Duodenal mucosa (tissue), 2 donors: ENCODE measurements around the gene UAP1L1.
A peak's percentile ranks its signal among the peaks of the same experiment; 100 is the strongest.

Experiments
- H3K27ac ChIP-seq: one replicate; pipeline ENCODE4 v1.7.0; 2013; ENCODE audit warnings: low read depth, low read length
- H3K27me3 ChIP-seq, 2 donors: one replicate each; pipeline ENCODE4 v1.7.0; 2013; ENCODE audit warnings: low read length in 2 of 2, control low read depth in 1 of 2; ENCODE audit not compliant: insufficient read depth in 2 of 2, control insufficient read depth in 1 of 2
- H3K36me3 ChIP-seq, 2 donors: one replicate each; pipeline ENCODE4 v1.7.0; 2013; ENCODE audit warnings: low read length in 2 of 2, control low read depth in 1 of 2; ENCODE audit not compliant: insufficient read depth in 2 of 2, control insufficient read depth in 1 of 2
- H3K4me1 ChIP-seq, 2 donors: one replicate each; pipeline ENCODE4 v1.7.0; 2013; ENCODE audit warnings: low read length in 2 of 2, control low read depth in 1 of 2; ENCODE audit not compliant: insufficient read depth in 2 of 2, control insufficient read depth in 1 of 2
- H3K4me3 ChIP-seq, 2 donors: one replicate each; pipeline ENCODE4 v1.7.0; 2013; ENCODE audit warnings: low read length in 2 of 2, low read depth in 1 of 2
- H3K9ac ChIP-seq, 2 donors: one replicate each; pipeline ENCODE4 v1.7.0; 2013; ENCODE audit warnings: low read length in 2 of 2, low read depth in 1 of 2
- H3K9me3 ChIP-seq, 2 donors: one replicate each; pipeline ENCODE4 v1.7.0; 2013; ENCODE audit warnings: low read length in 2 of 2, control low read depth in 1 of 2; ENCODE audit not compliant: control insufficient read depth in 1 of 2

Gene UAP1L1

GRCh38 chr9:137086531-137087408, 9.5 kb downstream of the UAP1L1 start, which contains the start of gene MAN1B1:
Gene MAN1B1, plus strand, starts transcription at chr9:137086985. Its CDS starts 15 bp downstream, at chr9:137087000.
- peak within 1 kb of the TSS; percentile 89 for H3K27ac ChIP-seq
- H3K36me3 ChIP-seq = peaks cover 5 to 23% of the 10 kb centered on the region in 2 donors

GRCh38 chr9:137087409-137087925, 10.2 kb downstream of the UAP1L1 start:
- peaks cover 4 to 24% of the 10 kb centered on the region in 2 donors for H3K36me3 ChIP-seq
- H3K4me1 ChIP-seq = peaks cover 18 to 25% of the 10 kb centered on the region in 2 donors
- H3K27ac ChIP-seq = peak overlapping the region; percentile 89
- H3K27me3 ChIP-seq = no peaks in the 10 kb centered on the region
- peak overlapping the region; percentile 72 to 79 for H3K4me3 ChIP-seq
- no peaks in the 10 kb centered on the region for H3K9me3 ChIP-seq
- H3K9ac ChIP-seq = peak overlapping the region; percentile 83 to 84

More at GRCh38 chr9:137086531-137087408, 9.5 kb downstream of the UAP1L1 start, which contains the start of gene MAN1B1:
- Histone ChIP-seq H3K9ac (peak within 1 kb of the TSS; percentile 83 to 84), H3K27me3 (no peaks in the 10 kb centered on the region), H3K4me1 (peaks cover 18 to 25% of the 10 kb centered on the region in 2 donors), H3K9me3 (no peaks in the 10 kb centered on the region), H3K4me3 (peak within 1 kb of the TSS; percentile 72 to 79)

- Histone ChIP-seq H3K36me3 (peaks cover 4 to 24% of the 10 kb centered on the region in 2 donors), H3K9me3 (no peaks in the 10 kb centered on the region), H3K27me3 (no peaks in the 10 kb centered on the region), H3K4me1 (peaks cover 16 to 25% of the 10 kb centered on the region in 2 donors), H3K27ac (no peak overlapping the region), H3K4me3 (peak overlapping the region in 1 of 2 donors; percentile 72), H3K9ac (peak overlapping the region in 1 of 2 donors; percentile 84)
Observed at GRCh38 chr9:137088121-137088520, 10.8 kb downstream of the UAP1L1 start.

- H3K4me3 ChIP-seq = no peak overlapping the region
- no peaks in the 10 kb centered on the region for H3K27me3 ChIP-seq
- H3K4me1 ChIP-seq = peaks cover 14 to 21% of the 10 kb centered on the region in 2 donors
- no peak overlapping the region for H3K9ac ChIP-seq
- no peak overlapping the region for H3K27ac ChIP-seq
- no peaks in the 10 kb centered on the region for H3K9me3 ChIP-seq
- peaks cover 4 to 26% of the 10 kb centered on the region in 2 donors for H3K36me3 ChIP-seq
Observed at GRCh38 chr9:137089232-137089947, 12.1 kb downstream of the UAP1L1 start.

GRCh38 chr9:137095664-137096517, 18.6 kb downstream of the UAP1L1 start:
- peak overlapping the region; percentile 9 to 25 for H3K9ac ChIP-seq
- H3K9me3 ChIP-seq = no peaks in the 10 kb centered on the region
- H3K4me1 ChIP-seq = peaks cover 0 to 10% of the 10 kb centered on the region in 2 donors
- peak overlapping the region; percentile 34 to 61 for H3K4me3 ChIP-seq
- no peaks in the 10 kb centered on the region for H3K27me3 ChIP-seq
- H3K36me3 ChIP-seq = peaks cover 21 to 57% of the 10 kb centered on the region in 2 donors
- peak overlapping the region; percentile 21 for H3K27ac ChIP-seq

- H3K36me3 ChIP-seq = peaks cover 30 to 65% of the 10 kb centered on the region in 2 donors
- H3K9ac ChIP-seq = no peak overlapping the region
- peaks cover 0 to 2% of the 10 kb centered on the region in 2 donors for H3K9me3 ChIP-seq
- no peak overlapping the region for H3K4me3 ChIP-seq
- H3K4me1 ChIP-seq = peaks cover 0 to 10% of the 10 kb centered on the region in 2 donors
- H3K27me3 ChIP-seq = no peaks in the 10 kb centered on the region
- no peak overlapping the region for H3K27ac ChIP-seq
Observed at GRCh38 chr9:137096785-137097546, 19.6 kb downstream of the UAP1L1 start.

- Histone ChIP-seq H3K27me3 (no peaks in the 10 kb centered on the region), H3K36me3 (peaks cover 39 to 69% of the 10 kb centered on the region in 2 donors), H3K4me3 (no peak overlapping the region), H3K27ac (no peak overlapping the region), H3K9ac (no peak overlapping the region), H3K4me1 (peaks cover 0 to 10% of the 10 kb centered on the region in 2 donors), H3K9me3 (peaks cover 0 to 11% of the 10 kb centered on the region in 2 donors)
Observed at GRCh38 chr9:137097761-137098462, 20.6 kb downstream of the UAP1L1 start.

GRCh38 chr9:137099231-137099630, 21.9 kb downstream of the UAP1L1 start:
- no peak overlapping the region for H3K4me3 ChIP-seq
- H3K9ac ChIP-seq = no peak overlapping the region
- H3K4me1 ChIP-seq = peaks cover 0 to 10% of the 10 kb centered on the region in 2 donors
- peaks cover 4 to 12% of the 10 kb centered on the region in 2 donors for H3K9me3 ChIP-seq
- peaks cover 49 to 77% of the 10 kb centered on the region in 2 donors for H3K36me3 ChIP-seq
- no peaks in the 10 kb centered on the region for H3K27me3 ChIP-seq
- no peak overlapping the region for H3K27ac ChIP-seq
